Neural crest cell (in vitro differentiated cells): Measurements from ENCODE around the gene SLIT3. TPM values are rescaled to one million over a fixed set of nuclear protein-coding genes. Genes with fewer than 3 reads are reported as not detected.
"Not testable (repeated sequence)": the region's sequence is repeated elsewhere in the genome, so short reads cannot be mapped to it uniquely, and the experiment has no call there.

Source experiments
- DNase-seq: peaks from one replicate; pipeline ENCODE4 v3.0.0; 2021; ENCODE audit warnings: low read depth, mixed read lengths, low spot score
- H3K27ac Mint-ChIP-seq: one replicate; pipeline ENCODE4 v1.8.0; 2021; ENCODE audit warnings: mild to moderate bottlenecking, mixed read lengths; ENCODE audit not compliant: unreplicated experiment
- H3K27me3 Mint-ChIP-seq: 2 replicates; pipeline ENCODE4 v1.8.0; 2021; ENCODE audit warnings: low read depth, mild to moderate bottlenecking, mixed read lengths
- H3K36me3 Mint-ChIP-seq: 2 replicates; pipeline ENCODE4 v1.8.0; 2021; ENCODE audit warnings: low read depth, mild to moderate bottlenecking, mixed read lengths
- H3K4me1 Mint-ChIP-seq: 2 replicates; pipeline ENCODE4 v1.8.0; 2021; ENCODE audit warnings: mixed read lengths
- H3K4me3 Mint-ChIP-seq: one replicate; pipeline ENCODE4 v1.8.0; 2021; ENCODE audit warnings: mild to moderate bottlenecking, mixed read lengths
- H3K9me3 Mint-ChIP-seq: 2 replicates; pipeline ENCODE4 v1.8.0; 2021; ENCODE audit warnings: mixed read lengths
- total RNA-seq: library from RNA; stranded (reverse); gene quantifications from 2 replicates; pipeline ENCODE4 v1.2.1, GENCODE V29; 2021
- TF ChIP-seq, protein P1 (sequence below): fragments of 200-600 bp; sonication (generic); conservative IDR thresholded peaks from 2 replicates; pipeline ENCODE4 v1.5.0; 2021; ENCODE audit warnings: antibody characterized with exemption, mild to moderate bottlenecking

SLIT3 gene
- total RNA-seq, 1 donor from 2014 or later: 13.3 TPM

DNA sequence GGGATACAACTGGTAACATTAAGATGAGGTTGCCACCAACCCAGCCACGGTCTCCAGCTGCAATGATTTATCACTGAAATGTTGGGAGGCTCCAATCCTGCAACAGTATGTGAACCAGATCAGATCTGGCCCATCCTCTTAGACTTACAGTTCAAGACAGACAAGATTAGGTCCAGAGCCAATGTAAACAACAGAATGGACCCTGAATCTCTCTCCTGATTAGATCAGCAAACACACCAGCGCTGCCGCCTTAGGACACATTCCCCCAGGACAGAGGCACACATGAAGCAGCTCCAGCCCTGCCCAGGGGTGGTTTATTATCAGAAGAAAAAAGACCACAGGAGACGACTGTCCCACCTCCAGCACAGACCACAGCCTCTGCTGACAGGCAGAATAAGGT is 82.1 kb downstream of the SLIT3 start:
- no peaks in the 10 kb centered on the region for H3K36me3 Mint-ChIP-seq
- peaks cover 2% of the 10 kb centered on the region for H3K9me3 Mint-ChIP-seq
- H3K27me3 Mint-ChIP-seq: peaks cover 3% of the 10 kb centered on the region
- no peak overlapping the region for H3K4me3 Mint-ChIP-seq
- H3K27ac Mint-ChIP-seq: no peak overlapping the region
- DNase-seq: no peak
- no peaks in the 10 kb centered on the region for H3K4me1 Mint-ChIP-seq
- TF ChIP-seq, protein P1, sequence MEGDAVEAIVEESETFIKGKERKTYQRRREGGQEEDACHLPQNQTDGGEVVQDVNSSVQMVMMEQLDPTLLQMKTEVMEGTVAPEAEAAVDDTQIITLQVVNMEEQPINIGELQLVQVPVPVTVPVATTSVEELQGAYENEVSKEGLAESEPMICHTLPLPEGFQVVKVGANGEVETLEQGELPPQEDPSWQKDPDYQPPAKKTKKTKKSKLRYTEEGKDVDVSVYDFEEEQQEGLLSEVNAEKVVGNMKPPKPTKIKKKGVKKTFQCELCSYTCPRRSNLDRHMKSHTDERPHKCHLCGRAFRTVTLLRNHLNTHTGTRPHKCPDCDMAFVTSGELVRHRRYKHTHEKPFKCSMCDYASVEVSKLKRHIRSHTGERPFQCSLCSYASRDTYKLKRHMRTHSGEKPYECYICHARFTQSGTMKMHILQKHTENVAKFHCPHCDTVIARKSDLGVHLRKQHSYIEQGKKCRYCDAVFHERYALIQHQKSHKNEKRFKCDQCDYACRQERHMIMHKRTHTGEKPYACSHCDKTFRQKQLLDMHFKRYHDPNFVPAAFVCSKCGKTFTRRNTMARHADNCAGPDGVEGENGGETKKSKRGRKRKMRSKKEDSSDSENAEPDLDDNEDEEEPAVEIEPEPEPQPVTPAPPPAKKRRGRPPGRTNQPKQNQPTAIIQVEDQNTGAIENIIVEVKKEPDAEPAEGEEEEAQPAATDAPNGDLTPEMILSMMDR: no peak

DNA sequence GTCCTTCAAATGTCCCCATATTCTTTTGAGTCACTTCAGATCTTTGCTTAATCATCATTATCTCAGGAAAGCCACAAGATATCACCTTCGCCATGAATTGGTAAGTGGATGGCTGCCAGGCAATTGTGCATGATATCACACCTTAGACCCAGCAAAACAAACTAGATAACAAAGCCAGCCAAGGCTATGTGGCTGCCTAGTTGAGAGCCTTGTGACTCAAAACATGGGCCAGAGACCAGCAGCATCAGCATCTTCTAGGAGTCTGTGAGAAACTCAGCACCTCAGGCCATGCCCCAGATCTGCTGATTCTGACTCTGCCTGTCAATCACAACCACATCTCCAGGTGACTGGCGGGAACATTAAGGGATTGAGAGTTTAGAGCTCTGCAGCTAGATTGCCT is 82.8 kb downstream of the SLIT3 start:
- H3K27me3 Mint-ChIP-seq: peaks cover 6% of the 10 kb centered on the region
- no peaks in the 10 kb centered on the region for H3K4me1 Mint-ChIP-seq
- H3K4me3 Mint-ChIP-seq: no peak overlapping the region
- DNase-seq: no peak
- no peak overlapping the region for H3K27ac Mint-ChIP-seq
- peaks cover 2% of the 10 kb centered on the region for H3K9me3 Mint-ChIP-seq
- TF ChIP-seq, protein P1: no peak
- no peaks in the 10 kb centered on the region for H3K36me3 Mint-ChIP-seq

DNA sequence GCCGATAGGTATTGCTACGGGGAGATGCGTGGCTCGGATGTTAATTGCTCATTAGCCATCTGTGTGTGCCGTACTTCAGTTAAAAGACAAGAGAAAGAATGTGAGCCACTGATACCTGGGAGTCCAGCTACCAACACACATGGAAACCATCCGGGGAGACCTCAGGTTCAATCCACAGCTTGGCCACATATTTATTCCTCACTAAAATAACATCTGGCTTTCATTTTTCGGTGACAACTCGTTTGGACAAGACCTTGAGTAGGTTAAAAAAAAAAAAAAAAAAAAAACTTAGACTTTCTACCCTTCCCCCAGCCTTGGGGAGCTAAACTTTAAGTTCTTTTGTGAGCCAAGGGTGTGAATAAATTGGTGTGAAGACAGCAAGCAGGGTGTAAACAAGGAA is 84.1 kb downstream of the SLIT3 start:
- no peak overlapping the region for H3K4me3 Mint-ChIP-seq
- no peak for DNase-seq
- H3K27ac Mint-ChIP-seq: no peak overlapping the region
- TF ChIP-seq, protein P1: no peak
- H3K9me3 Mint-ChIP-seq: peaks cover 2% of the 10 kb centered on the region
- H3K36me3 Mint-ChIP-seq: no peaks in the 10 kb centered on the region
- H3K27me3 Mint-ChIP-seq: peaks cover 8% of the 10 kb centered on the region
- H3K4me1 Mint-ChIP-seq: no peaks in the 10 kb centered on the region

DNA sequence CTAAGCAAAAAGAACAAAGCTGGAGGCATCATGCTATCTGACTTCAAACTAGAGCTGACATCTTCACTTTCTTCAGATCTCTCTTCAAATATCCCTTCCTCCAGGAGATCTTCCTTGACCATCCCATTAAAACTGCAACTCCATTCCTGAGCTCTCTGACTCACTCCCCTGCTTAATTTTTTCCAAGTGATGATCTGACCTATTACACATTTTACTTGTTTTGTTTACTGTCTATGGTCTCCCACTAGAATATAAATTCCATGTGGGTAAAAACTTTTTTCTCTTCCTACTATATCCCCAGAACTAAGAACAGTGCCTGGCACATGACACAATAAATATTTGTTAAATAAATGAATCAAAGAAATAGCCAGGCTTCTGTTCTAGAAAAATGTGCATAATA is 87.5 kb downstream of the SLIT3 start:
- Mint-ChIP-seq H3K4me3 (no peak overlapping the region), H3K4me1 (no peaks in the 10 kb centered on the region), H3K36me3 (no peaks in the 10 kb centered on the region), H3K27ac (no peak overlapping the region), H3K9me3 (peaks cover 4% of the 10 kb centered on the region), H3K27me3 (peaks cover 11% of the 10 kb centered on the region)
- no peak for DNase-seq
- TF ChIP-seq, protein P1: no peak

DNA sequence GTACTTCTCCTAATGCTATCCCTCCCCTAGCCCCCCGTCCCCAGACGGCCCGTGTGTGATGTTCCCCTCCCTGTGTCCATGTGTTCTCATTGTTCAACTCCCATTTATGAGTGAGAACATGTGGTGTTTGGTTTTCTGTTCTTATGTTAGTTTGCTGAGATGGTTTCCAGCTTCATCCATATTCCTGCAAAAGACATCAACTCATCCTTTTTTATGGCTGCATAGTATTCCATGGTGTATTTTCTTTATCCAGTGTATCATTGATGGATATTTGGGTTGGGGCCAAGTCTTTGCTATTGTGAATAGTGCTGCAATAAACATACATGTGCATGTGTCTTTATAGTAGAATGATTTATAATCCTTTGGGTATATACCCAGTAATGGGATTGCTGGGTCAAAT is 89.2 kb downstream of the SLIT3 start:
- peaks cover 11% of the 10 kb centered on the region for H3K27me3 Mint-ChIP-seq
- H3K27ac Mint-ChIP-seq, H3K4me3 Mint-ChIP-seq, H3K36me3 Mint-ChIP-seq, DNase-seq, H3K9me3 Mint-ChIP-seq, H3K4me1 Mint-ChIP-seq: not testable (repeated sequence)

DNA sequence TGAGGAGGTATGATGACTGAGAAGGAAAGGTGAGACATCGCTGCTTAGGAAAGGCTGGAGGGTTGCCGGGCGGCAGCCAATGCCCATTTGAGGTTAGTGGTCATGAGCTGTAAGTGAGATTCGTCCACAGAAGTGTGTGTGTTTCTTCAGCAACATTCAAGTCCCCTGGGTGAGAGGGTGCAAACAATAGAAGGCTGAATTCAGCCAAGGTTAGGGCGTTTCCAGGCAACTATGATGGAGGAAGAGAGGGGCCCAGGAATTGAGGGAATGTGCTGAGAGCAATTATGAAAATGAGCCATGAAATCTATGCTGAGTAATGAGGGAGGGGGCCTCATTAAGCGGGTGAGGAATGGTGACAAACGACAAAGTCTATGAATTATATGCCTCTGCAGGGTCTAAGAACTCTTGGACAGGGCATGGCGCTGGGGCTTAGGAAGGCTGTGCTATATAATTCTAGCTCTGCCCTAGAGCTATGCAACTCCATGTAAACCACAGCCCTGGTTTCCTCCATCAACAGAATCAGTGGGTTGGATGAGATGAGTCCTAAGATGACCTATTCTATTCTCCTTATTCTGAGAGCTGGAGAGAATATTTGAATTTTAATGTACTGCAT is 96.0 kb downstream of the SLIT3 start:
- Mint-ChIP-seq H3K36me3 (peaks cover 3% of the 10 kb centered on the region), H3K9me3 (peaks cover 6% of the 10 kb centered on the region), H3K27ac (no peak overlapping the region), H3K27me3 (no peaks in the 10 kb centered on the region), H3K4me1 (peaks cover 12% of the 10 kb centered on the region), H3K4me3 (no peak overlapping the region)
- DNase-seq: no peak
- TF ChIP-seq, protein P1: no peak
